ENCODE measurements around the gene NDUFA7. TPM values are rescaled to one million over a fixed set of nuclear protein-coding genes. Genes with fewer than 3 reads are reported as not detected.

NDUFA7 gene
- total and polyA plus RNA-seq, 2 of the 13 experiments (the other 11 are each of a cell fraction or from before 2014, with no cell fraction given): 64.5 to 71.5 TPM

DNA sequence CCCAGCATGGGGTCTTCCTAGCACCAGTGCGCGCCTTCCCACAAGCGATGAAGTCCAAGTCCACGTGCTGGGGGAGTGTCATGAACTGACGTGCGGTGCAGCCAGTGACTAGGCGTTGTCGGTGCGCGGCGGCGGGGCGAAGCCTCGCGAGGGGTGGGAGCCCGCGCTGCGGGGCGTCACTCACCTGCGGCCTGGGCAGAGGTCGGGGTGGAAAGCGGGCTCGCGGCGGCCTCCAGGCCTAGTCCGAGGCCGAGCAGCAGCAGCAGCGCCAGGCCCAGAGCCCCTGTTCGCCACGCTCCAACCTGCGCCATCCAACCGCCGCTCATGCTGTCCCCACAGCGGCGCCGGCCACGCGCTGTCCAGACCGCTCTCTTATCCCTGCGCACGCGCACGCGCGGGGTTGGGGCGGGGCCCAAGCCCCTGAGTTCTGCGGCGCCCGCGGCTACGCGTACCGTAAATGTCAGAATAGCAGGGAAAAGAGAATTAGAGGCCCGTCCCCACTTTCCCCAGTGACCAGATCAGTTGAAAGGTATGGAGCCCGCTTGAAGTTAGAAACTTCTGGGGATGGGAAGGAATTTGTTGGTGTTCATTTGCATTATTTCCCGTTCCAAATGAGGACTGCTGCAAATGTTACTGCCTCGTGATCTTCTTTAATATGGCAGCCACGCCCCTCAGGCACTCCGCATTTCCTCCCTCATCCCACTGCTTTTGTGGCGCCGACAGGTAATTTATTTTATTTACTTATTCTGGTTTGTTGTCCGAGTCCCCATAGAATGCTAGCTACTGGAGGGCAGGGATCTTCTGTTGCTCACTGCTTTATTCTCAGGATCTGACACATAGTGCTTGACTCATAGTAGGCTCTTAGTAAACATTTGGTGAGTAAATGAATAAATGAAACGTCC lies 13.0 kb downstream of the NDUFA7 start, which contains the start of gene CD320 (continued):
- TF ChIP-seq MED13 (CRISPR knock-in tag; IDR thresholded peaks at IDR 0.05) (peak; percentile 63; the same call in 1 of the 2 replicates), HOXA7 (CRISPR knock-in tag; IDR thresholded peaks at IDR 0.05) (no peak), KLF16 (CRISPR knock-in tag; IDR thresholded peaks at IDR 0.05) (peak in 1 of 2 experiments; percentile 78; a peak in 2 of 4 replicates), CAMTA2 (CRISPR knock-in tag; IDR thresholded peaks at IDR 0.05; ENCODE audit: borderline replicate concordance) (peak; percentile 91; the same call in 1 of the 2 replicates), HHEX (CRISPR knock-in tag; IDR thresholded peaks at IDR 0.05) (no peak), TEAD2 (CRISPR knock-in tag; IDR thresholded peaks at IDR 0.05) (peak; percentile 90; the same call in 1 of the 2 replicates), PTBP1 (IDR thresholded peaks at IDR 0.05; ENCODE audit: low read depth, low read length, poor library complexity, severe bottlenecking) (no peak), TCF12 (IDR thresholded peaks at IDR 0.05) (no peak), TCF12 (CRISPR knock-in tag; IDR thresholded peaks at IDR 0.05) (peak; percentile 63; the same call in 1 of the 2 replicates), FOSL2 (CRISPR knock-in tag; IDR thresholded peaks at IDR 0.05) (peak; percentile 44), GTF2F1 (IDR thresholded peaks at IDR 0.05; ENCODE audit: low read length) (no peak), GLI4 (CRISPR knock-in tag; IDR thresholded peaks at IDR 0.05; ENCODE audit: borderline replicate concordance) (peak; percentile 85; the same call in 1 of the 2 replicates), GTF3A (CRISPR knock-in tag; conservative IDR thresholded peaks at IDR 0.05) (no peak; the same call in 1 of the 2 replicates), ZNF747 (CRISPR knock-in tag; IDR thresholded peaks at IDR 0.05; ENCODE audit: borderline replicate concordance) (peak; percentile 93), SKI (IDR thresholded peaks at IDR 0.05; ENCODE audit: partially characterized antibody) (no peak), NFE2 (CRISPR knock-in tag; IDR thresholded peaks at IDR 0.05) (no peak)
- TF ChIP-seq, protein P1, sequence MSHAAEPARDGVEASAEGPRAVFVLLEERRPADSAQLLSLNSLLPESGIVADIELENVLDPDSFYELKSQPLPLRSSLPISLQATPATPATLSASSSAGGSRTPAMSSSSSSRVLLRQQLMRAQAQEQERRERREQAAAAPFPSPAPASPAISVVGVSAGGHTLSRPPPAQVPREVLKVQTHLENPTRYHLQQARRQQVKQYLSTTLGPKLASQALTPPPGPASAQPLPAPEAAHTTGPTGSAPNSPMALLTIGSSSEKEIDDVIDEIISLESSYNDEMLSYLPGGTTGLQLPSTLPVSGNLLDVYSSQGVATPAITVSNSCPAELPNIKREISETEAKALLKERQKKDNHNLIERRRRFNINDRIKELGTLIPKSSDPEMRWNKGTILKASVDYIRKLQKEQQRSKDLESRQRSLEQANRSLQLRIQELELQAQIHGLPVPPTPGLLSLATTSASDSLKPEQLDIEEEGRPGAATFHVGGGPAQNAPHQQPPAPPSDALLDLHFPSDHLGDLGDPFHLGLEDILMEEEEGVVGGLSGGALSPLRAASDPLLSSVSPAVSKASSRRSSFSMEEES (CRISPR knock-in tag; IDR thresholded peaks at IDR 0.05): peak; percentile 34; the same call in 1 of the 2 replicates
- TF ChIP-seq, protein P2, sequence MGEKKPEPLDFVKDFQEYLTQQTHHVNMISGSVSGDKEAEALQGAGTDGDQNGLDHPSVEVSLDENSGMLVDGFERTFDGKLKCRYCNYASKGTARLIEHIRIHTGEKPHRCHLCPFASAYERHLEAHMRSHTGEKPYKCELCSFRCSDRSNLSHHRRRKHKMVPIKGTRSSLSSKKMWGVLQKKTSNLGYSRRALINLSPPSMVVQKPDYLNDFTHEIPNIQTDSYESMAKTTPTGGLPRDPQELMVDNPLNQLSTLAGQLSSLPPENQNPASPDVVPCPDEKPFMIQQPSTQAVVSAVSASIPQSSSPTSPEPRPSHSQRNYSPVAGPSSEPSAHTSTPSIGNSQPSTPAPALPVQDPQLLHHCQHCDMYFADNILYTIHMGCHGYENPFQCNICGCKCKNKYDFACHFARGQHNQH (CRISPR knock-in tag; IDR thresholded peaks at IDR 0.05): peak; percentile 80; the same call in 1 of the 2 replicates
- TF ChIP-seq, protein P3, sequence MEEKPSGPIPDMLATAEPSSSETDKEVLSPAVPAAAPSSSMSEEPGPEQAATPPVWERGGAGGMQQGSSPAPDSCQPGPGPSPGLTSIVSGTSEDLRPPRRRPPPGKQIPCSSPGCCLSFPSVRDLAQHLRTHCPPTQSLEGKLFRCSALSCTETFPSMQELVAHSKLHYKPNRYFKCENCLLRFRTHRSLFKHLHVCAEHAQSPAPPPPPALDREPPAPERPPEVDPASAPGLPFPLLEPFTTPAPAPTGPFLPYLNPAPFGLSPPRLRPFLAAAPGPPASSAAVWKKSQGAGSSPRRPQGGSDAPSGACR (CRISPR knock-in tag; IDR thresholded peaks at IDR 0.05): no peak; the same call in 1 of the 2 replicates
- TF ChIP-seq, protein P4, sequence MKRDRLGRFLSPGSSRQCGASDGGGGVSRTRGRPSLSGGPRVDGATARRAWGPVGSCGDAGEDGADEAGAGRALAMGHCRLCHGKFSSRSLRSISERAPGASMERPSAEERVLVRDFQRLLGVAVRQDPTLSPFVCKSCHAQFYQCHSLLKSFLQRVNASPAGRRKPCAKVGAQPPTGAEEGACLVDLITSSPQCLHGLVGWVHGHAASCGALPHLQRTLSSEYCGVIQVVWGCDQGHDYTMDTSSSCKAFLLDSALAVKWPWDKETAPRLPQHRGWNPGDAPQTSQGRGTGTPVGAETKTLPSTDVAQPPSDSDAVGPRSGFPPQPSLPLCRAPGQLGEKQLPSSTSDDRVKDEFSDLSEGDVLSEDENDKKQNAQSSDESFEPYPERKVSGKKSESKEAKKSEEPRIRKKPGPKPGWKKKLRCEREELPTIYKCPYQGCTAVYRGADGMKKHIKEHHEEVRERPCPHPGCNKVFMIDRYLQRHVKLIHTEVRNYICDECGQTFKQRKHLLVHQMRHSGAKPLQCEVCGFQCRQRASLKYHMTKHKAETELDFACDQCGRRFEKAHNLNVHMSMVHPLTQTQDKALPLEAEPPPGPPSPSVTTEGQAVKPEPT (CRISPR knock-in tag; IDR thresholded peaks at IDR 0.05; ENCODE audit: low read depth): peak; percentile 86; the same call in 1 of the 2 replicates
- TF ChIP-seq, protein P5, sequence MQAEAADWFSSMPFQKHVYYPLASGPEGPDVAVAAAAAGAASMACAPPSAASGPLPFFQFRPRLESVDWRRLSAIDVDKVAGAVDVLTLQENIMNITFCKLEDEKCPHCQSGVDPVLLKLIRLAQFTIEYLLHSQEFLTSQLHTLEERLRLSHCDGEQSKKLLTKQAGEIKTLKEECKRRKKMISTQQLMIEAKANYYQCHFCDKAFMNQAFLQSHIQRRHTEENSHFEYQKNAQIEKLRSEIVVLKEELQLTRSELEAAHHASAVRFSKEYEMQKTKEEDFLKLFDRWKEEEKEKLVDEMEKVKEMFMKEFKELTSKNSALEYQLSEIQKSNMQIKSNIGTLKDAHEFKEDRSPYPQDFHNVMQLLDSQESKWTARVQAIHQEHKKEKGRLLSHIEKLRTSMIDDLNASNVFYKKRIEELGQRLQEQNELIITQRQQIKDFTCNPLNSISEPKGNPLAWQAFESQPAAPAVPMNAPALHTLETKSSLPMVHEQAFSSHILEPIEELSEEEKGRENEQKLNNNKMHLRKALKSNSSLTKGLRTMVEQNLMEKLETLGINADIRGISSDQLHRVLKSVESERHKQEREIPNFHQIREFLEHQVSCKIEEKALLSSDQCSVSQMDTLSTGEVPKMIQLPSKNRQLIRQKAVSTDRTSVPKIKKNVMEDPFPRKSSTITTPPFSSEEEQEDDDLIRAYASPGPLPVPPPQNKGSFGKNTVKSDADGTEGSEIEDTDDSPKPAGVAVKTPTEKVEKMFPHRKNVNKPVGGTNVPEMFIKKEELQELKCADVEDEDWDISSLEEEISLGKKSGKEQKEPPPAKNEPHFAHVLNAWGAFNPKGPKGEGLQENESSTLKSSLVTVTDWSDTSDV (CRISPR knock-in tag; IDR thresholded peaks at IDR 0.05): peak; percentile 65; the same call in 1 of the 2 replicates

All from HepG2 (cell line).